Activated naive CD8-positive, alpha-beta T cell treated with anti-CD3 and anti-CD28 coated beads, Interleukin-2, amount 10 ng/mL, durations not matched to agents 7 days and 5 days (primary cell): ENCODE data around the gene TMCC2. TPM values are rescaled to one million over a fixed set of nuclear protein-coding genes. Genes with fewer than 3 reads are reported as not detected.
"Not testable (repeated sequence)": the region's sequence is repeated elsewhere in the genome, so short reads cannot be mapped to it uniquely, and the experiment has no call there.

Experiments
- ATAC-seq: fragments of 150-1000 bp; cut with Tn5 transposase; one replicate; pipeline ENCODE4 v1.10.0; 2021; ENCODE audit warnings: low read depth, moderate library complexity
- POLR2A ChIA-PET: fragments of 350-600 bp; sonication (Branson Sonifier 250); formaldehyde crosslinking; loops from one replicate; lab custom pipeline; 2021; ENCODE audit warnings: antibody characterized with exemption; lab: Charles Lee
- DNase-seq: peaks from one replicate; pipeline ENCODE4 v3.0.0; 2021
- H3K27ac Mint-ChIP-seq: one replicate; pipeline ENCODE4 v1.8.0; 2022; ENCODE audit warnings: mild to moderate bottlenecking, mixed read lengths
- H3K27me3 Mint-ChIP-seq: one replicate; pipeline ENCODE4 v1.8.0; 2022; ENCODE audit warnings: mild to moderate bottlenecking, moderate library complexity, mixed read lengths
- H3K36me3 Mint-ChIP-seq: one replicate; pipeline ENCODE4 v1.8.0; 2021; ENCODE audit warnings: mild to moderate bottlenecking, mixed read lengths
- H3K4me1 Mint-ChIP-seq: one replicate; pipeline ENCODE4 v1.8.0; 2021; ENCODE audit warnings: mixed read lengths
- H3K4me3 Mint-ChIP-seq: one replicate; pipeline ENCODE4 v1.8.0; 2022; ENCODE audit warnings: mild to moderate bottlenecking, moderate library complexity, mixed read lengths
- H3K9me3 Mint-ChIP-seq: one replicate; pipeline ENCODE4 v1.8.0; 2021; ENCODE audit warnings: mixed read lengths
- total RNA-seq, 2 experiments: library from RNA; stranded (reverse); gene quantifications; one replicate each; pipeline ENCODE4 v1.2.3, GENCODE V29; 2021

Gene TMCC2
- total RNA-seq, 2 experiments from 2014 or later = 3.4 to 4.4 TPM

DNA sequence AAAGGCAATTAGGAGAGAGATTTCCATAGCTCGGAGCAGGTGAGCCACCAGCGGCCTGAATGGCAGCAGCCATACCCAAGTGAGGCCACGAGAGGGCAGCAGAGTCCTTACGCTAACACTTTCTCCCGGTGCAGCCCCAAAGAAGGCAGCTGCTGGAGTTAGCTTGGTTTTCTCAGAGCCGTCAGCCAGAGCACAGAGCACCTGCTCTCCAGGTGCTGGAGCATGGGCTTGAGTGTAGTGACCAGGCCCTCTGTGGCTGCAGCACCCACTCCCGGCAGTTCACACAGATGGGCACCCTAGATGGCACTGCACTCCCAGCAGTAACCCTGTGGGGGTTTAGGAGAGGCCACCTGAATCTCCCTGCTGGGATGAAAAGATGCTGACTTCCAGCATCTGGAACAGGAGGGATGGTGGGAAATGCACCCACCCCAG lies 45.8 kb downstream of the TMCC2 start:
- Mint-ChIP-seq H3K27me3 (peaks cover 7% of the 10 kb centered on the region), H3K27ac (no peak overlapping the region), H3K36me3 (no peaks in the 10 kb centered on the region), H3K4me3 (no peak overlapping the region), H3K4me1 (peaks cover 9% of the 10 kb centered on the region), H3K9me3 (no peaks in the 10 kb centered on the region)
- DNase-seq (peak; percentile 86), ATAC-seq (peak; percentile 79)
- POLR2A ChIA-PET = interaction anchor here (0.9 to 5.2 kb wide), 6 partner anchors 13 to 57 kb away, joined by 3 to 41 read pairs (median 18); partner anchors contain the start of gene NUAK2

DNA sequence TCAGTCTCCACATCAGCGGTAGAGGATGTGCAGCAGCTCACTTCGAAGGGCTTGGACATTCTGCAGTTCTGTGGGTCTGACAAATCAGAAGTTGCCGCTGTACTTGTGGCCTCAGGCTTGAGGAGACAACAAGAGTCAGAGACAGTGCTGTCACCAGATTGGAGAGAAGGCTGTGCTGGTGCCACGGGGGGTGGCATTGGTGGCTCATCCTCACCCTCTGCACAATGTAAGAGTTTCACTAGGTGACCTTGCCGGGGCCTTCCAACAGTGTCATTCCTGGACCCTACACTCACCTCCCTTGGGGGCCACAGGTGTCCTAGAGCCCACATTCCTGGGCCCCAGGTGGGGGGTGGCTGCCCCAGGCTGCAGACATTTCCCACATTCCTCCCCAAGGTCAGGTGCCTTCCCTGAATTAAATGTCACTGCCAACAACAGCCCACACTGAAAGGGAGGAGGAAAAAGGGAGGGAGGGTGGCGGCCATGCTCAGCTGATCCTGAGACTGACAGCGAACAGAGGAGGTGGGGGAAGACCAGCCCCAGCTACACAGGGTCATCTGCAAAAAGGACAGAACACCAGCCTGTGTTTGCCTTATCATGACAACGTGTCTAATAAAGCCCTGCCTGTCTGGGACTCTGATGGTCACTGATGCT lies 46.4 kb downstream of the TMCC2 start:
- Mint-ChIP-seq H3K4me3 (no peak overlapping the region), H3K27ac (no peak overlapping the region), H3K27me3 (peaks cover 9% of the 10 kb centered on the region), H3K9me3 (no peaks in the 10 kb centered on the region), H3K36me3 (no peaks in the 10 kb centered on the region), H3K4me1 (peaks cover 10% of the 10 kb centered on the region)
- DNase-seq (no peak), ATAC-seq (no peak)
- POLR2A ChIA-PET = interaction anchor here (1.6 to 5.2 kb wide), 5 partner anchors 12 to 51 kb away, joined by 12 to 41 read pairs (median 22); partner anchors contain the start of gene NUAK2

DNA sequence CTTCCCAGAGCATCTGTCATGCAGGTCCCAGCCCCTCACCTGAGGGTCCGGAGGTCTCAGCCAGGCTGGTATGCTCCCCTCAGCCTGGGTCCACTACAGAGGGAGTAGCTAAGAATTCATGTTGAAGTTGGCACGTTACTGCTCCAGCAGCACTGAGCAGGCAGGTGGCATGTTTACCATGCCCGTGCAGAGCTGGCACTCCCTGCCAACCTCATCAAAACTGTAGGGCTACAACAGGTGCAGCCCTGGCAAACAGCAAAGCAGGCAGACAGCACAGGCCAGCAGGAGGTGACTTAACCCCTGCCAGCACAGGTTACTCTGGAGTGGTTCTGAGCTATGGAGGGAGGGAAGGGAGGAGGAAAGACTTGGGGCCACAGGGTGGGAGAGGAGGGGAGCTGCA lies 47.4 kb downstream of the TMCC2 start:
- H3K9me3 Mint-ChIP-seq = no peaks in the 10 kb centered on the region
- no peak for DNase-seq
- POLR2A ChIA-PET = interaction anchor here (0.8 to 5.2 kb wide), 4 partner anchors 11 to 46 kb away, joined by 3 to 41 read pairs (median 14); partner anchors contain the start of gene NUAK2
- no peak overlapping the region for H3K4me3 Mint-ChIP-seq
- peaks cover 17% of the 10 kb centered on the region for H3K4me1 Mint-ChIP-seq
- peaks cover 12% of the 10 kb centered on the region for H3K27me3 Mint-ChIP-seq
- H3K36me3 Mint-ChIP-seq = no peaks in the 10 kb centered on the region
- H3K27ac Mint-ChIP-seq = no peak overlapping the region
- ATAC-seq = no peak

DNA sequence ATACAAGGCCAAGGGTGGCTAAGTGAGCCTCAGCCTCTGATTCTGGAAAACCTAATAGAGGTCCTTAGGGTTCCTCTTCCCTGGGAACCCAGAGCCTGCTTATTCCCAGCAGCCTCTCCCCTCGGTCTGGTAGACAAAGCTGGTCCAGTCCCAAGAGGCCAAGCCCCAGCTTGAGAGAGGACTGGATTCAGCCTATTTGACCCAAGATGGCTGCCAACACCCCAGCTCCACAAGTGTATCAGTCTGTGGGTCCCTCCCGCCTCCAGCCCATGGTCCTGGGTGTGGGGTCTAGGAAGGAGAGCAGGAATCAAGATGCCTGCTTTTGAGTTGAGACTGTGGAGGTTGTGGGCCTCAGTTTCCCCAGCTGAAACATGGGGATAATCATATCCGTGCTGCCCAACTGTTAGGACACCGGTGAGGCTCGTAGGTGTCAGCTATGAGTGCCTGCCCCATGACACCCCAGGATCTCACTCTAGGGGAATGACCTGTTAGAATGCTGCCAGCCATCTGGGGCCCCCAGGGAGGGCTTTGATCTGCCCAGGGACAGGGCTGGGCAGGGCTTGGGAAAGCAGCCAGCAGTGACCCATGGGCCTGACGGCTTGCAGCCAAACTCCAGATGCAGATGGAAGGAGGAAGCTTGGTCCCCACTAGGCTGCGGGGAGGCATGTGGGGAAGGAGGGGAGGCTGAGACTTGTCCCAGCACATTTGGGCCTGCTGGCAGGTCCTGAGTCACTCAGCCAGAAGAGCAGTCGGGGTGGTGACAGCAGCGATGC lies 48.4 kb downstream of the TMCC2 start:
- Mint-ChIP-seq H3K4me3 (no peak overlapping the region), H3K27me3 (peaks cover 12% of the 10 kb centered on the region), H3K4me1 (peaks cover 21% of the 10 kb centered on the region), H3K9me3 (no peaks in the 10 kb centered on the region), H3K27ac (no peak overlapping the region), H3K36me3 (no peaks in the 10 kb centered on the region)
- DNase-seq (no peak), ATAC-seq (no peak)
- POLR2A ChIA-PET = interaction anchor here (1.2 to 5.2 kb wide), 3 partner anchors 11 to 45 kb away, joined by 4 to 41 read pairs (median 25); partner anchors contain the start of gene NUAK2

DNA sequence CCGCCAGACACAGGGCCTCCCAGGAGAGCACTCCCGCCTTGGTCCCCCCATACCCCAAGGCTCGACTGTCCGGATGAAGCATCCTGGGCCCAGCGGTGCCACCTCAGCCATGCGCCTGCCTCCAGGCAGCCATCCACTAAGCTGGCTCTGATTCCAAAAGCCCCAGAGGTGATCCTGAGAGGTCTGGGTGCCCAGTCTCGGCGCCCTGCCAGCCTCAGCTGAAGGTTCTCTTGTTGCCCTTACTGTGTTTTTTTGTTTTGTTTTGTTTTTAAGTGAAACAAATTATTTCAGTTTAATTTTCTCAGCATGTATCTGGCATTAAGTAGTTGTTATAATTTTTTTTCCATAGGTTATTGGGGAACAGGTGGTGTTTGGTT lies 48.9 kb downstream of the TMCC2 start:
- no peaks in the 10 kb centered on the region for H3K9me3 Mint-ChIP-seq
- peaks cover 12% of the 10 kb centered on the region for H3K27me3 Mint-ChIP-seq
- H3K4me3 Mint-ChIP-seq = no peak overlapping the region
- peaks cover 21% of the 10 kb centered on the region for H3K4me1 Mint-ChIP-seq
- H3K27ac Mint-ChIP-seq = no peak overlapping the region
- POLR2A ChIA-PET = interaction anchor here (1.9 kb wide), 1 partner anchor 45 kb away, joined by 6 read pairs; the partner anchor contains the start of gene NUAK2
- ATAC-seq (no peak), DNase-seq (no peak)
- H3K36me3 Mint-ChIP-seq = no peaks in the 10 kb centered on the region

DNA sequence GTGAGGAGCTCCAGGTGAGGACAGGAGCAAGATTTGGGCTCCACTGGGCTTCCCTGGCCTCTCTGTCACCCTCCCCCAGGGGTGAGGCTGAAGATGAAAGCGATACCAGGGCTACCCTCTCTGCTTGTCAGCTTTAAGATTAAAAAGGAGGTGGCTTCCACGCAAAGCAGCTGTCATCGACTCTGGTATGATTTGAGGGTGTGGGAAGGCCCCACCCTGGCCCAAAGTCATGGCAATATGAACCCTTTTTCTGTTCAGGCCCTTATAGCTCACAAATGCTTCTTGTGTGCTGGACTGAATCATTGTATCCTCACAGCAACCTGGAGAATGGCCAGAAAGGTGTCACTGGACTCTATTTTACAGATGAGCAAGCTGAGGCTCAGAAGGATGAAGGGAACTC lies 52.2 kb downstream of the TMCC2 start:
- no peak for ATAC-seq
- no peaks in the 10 kb centered on the region for H3K9me3 Mint-ChIP-seq
- H3K4me3 Mint-ChIP-seq = no peak overlapping the region
- H3K4me1 Mint-ChIP-seq = peaks cover 36% of the 10 kb centered on the region
- POLR2A ChIA-PET = interaction anchor here (0.6 to 1.4 kb wide), 7 partner anchors 8 to 351 kb away, joined by 3 to 7 read pairs (median 3); no protein-coding TSS in a partner anchor
- H3K36me3 Mint-ChIP-seq = no peaks in the 10 kb centered on the region
- peaks cover 32% of the 10 kb centered on the region for H3K27me3 Mint-ChIP-seq
- H3K27ac Mint-ChIP-seq = no peak overlapping the region
- DNase-seq = no peak

DNA sequence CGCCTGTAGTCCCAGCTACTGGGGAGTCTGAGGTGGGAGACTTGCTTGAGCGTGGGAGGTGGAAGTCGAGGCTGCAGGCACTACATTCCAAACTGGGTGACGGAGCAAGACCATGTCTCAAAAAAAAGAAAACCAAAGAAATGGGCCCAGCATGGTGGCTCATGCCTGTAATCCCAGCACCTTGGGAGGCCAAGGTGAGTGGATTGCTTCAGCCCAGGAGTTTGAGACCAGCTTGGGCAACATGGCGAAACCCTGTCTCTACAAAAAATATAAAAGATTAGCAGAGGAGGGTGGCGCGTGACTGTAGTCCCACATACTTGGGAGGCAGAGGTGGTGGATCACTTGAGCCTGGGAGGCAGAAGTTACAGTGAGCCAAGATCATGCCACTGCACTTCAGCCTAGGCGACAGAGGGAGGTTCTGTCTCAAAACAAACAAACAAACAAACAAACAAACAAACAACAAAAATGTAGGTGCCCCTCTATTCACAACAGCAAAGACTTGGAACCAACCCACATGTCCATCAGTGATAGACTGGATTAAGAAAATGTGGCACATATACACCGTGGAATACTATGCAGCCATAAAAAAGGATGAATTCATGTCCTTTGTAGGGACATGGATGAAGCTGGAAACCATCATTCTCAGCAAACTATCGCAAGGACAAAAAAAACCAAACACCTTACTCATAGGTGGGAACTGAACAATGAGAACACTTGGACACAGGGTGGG lies 53.1 kb downstream of the TMCC2 start:
- ATAC-seq, H3K36me3 Mint-ChIP-seq, DNase-seq, H3K4me3 Mint-ChIP-seq, H3K9me3 Mint-ChIP-seq, H3K27ac Mint-ChIP-seq: not testable (repeated sequence)
- H3K27me3 Mint-ChIP-seq = peaks cover 32% of the 10 kb centered on the region
- H3K4me1 Mint-ChIP-seq = peaks cover 44% of the 10 kb centered on the region
- POLR2A ChIA-PET = interaction anchor here (0.9 to 1.4 kb wide), 5 partner anchors 7 to 41 kb away, joined by 3 to 7 read pairs (median 3); no protein-coding TSS in a partner anchor

DNA sequence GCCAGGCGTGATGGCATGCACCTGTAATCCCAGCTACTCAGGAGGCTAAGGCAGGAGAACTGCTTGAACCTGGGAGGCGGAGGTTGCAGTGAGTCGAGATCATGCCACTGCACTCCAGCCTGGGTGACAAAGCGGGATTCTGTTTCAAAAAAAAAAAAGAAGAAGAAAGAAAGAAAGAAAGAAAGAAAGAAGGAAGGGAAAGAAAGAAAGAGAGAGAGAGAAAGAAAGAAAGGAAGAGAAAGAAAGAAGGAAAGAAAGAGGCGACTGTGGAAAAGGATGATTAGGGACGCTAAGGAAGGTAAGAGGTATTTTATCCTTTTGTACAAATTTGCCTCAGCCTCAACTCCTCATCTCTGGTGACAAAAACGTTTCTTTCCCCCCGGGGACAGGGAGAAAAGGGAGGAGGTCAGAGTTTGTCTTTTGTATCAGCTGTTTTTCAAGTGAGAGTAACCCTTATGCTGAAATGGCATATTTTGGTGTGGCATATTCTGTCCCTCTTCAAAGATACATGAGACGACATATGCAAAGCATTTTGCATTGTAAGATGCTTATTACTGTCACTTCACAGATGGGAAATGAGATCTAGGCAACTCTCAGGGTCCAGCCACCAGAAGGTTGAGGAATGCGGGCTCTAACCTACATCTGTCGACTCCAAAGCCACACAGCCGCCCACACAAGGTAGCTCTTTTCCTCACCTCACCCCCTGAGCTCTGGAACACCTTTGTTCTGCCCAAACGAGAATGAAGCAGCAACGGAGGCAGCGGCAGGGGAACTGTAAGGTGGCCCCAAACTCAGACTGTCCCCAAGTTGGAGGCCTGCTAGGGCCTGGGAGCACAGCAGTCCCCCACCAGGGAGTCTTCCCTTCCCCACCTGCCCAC lies 55.8 kb downstream of the TMCC2 start:
- no peak for DNase-seq
- Mint-ChIP-seq H3K4me3 (no peak overlapping the region), H3K36me3 (no peaks in the 10 kb centered on the region), H3K9me3 (no peaks in the 10 kb centered on the region), H3K27ac (peak overlapping the region; percentile 91), H3K27me3 (peaks cover 25% of the 10 kb centered on the region), H3K4me1 (peaks cover 68% of the 10 kb centered on the region)
- POLR2A ChIA-PET = interaction anchor here (0.7 to 6.5 kb wide), 6 partner anchors 10 to 348 kb away, joined by 3 to 170 read pairs (median 26); partner anchors contain the start of genes ELK4 and NUAK2
- ATAC-seq = no peak

DNA sequence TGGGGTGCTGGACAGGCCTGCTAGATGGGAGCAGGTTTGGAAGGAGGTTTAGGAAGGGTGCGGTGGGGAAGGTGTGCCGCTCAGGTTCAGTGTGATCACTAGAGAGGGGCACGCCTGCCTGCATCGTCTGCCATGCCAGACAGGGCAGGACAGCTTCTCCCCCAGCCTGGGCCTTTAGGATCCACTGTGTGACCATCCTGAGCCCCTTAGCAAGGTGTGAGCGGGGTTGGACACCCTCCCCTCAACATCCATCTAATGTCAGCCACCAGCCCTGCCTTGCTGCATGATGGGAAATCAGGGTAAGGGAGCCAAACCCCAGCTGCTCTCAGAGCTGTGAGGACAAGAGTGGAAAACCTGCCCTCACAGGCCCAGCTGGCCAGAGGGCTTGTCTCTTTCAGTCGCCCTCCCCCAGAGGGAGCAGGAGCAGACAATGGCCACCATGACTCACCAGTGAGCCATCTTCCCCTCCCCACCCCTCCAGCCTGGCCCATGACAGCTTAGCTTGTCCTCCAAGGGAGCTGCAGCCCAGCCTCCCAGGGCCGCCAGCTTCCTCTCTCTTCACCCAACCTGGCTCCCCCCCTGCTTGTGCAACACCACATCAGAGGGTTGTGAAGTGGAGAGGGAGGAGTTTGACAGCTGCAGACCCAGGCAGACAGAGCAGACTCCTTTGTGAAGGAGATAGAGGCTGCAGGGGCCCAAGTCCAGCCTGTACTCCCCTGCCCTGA lies 56.8 kb downstream of the TMCC2 start:
- Mint-ChIP-seq H3K4me1 (peaks cover 66% of the 10 kb centered on the region), H3K27me3 (peaks cover 22% of the 10 kb centered on the region), H3K36me3 (no peaks in the 10 kb centered on the region), H3K9me3 (no peaks in the 10 kb centered on the region), H3K27ac (peak overlapping the region; percentile 91), H3K4me3 (peak overlapping the region; percentile 77)
- peak; percentile 71 for ATAC-seq
- POLR2A ChIA-PET = interaction anchor here (0.5 to 6.5 kb wide), 14 partner anchors 11 to 507 kb away, joined by 3 to 170 read pairs (median 4); partner anchors contain the start of genes DSTYK, ELK4, NUAK2 and TMCC2
- peak; percentile 85 for DNase-seq

DNA sequence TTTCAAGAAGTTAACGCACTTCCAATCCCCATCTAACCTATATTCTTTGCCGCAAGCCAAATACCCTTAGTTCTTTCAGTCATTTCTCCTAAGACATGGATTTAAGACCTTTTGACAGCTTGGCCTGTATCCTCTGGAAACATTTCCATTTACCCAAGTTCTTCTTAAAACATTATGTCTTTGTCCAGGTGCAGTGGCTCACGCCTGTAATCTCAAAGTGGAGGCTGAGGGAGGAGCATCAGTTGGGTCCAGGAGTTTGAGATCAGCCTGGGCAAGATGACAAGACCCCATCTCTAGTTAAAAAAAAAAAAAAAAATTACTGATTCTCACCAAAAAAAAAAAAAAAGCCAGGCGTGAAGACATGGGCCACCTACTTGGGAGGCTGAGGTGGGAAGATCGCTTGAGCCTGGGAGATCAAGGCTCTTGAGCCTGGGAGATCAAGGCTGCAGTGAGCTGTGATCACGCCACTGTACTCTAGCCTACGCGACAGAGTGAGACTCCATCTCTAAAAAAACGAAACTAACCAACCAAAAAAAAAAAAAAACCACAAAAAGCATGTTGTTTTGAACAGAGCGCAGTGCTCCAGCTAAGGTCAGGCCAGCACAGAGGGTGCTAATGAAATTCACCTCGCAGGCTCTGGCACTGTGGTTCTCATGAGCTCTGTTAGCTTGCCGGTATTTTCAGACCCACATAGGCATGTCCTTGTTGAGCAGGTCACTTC lies 57.8 kb downstream of the TMCC2 start:
- peak overlapping the region; percentile 91 for H3K27ac Mint-ChIP-seq
- H3K4me3 Mint-ChIP-seq = peak overlapping the region; percentile 77
- peaks cover 22% of the 10 kb centered on the region for H3K27me3 Mint-ChIP-seq
- POLR2A ChIA-PET = interaction anchor here (0.5 to 6.5 kb wide), 15 partner anchors 11 to 506 kb away, joined by 3 to 170 read pairs (median 4); partner anchors contain the start of genes DSTYK, ELK4, NUAK2 and RBBP5
- ATAC-seq = peak; percentile 31
- H3K4me1 Mint-ChIP-seq = peaks cover 58% of the 10 kb centered on the region
- peak; percentile 65 for DNase-seq
- H3K9me3 Mint-ChIP-seq = no peaks in the 10 kb centered on the region
- no peaks in the 10 kb centered on the region for H3K36me3 Mint-ChIP-seq
